22Rv1 (cell line): ENCODE measurements around the gene SBSN.

ENCODE experiments used
- H3K27ac ChIP-seq: fragments of 450-650 bp; 2 replicates; pipeline ENCODE4 v1.5.1; 2017
- ZFX ChIP-seq: fragments of 450-650 bp; IDR thresholded peaks from 2 replicates; pipeline ENCODE4 v1.6.1; 2017; ENCODE audit warnings: antibody characterized with exemption, borderline replicate concordance
- TF ChIP-seq, protein P1 (sequence below): fragments of 450-650 bp; IDR thresholded peaks from 2 replicates; pipeline ENCODE4 v1.5.1; 2017; ENCODE audit warnings: mild to moderate bottlenecking

The SBSN gene

DNA sequence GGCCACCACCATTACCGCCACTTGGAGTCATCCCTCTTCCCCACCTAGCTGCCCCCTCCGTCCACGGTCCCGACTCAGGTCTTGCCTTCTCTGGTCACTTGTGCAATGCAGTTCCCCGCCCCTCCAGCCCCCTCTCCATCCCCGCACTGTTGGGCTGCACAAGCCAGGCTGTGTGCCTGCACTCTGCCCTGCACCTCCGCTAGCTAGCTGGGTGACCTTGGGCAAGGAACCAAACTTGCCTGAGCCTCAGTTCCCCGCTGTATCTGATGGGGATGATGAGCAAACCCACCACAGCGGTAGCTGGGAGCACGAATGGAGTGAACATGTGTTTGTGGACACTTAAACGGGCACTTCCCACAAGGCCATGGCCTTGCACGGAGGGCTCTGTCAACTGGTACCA lies 11.7 kb upstream of the SBSN start:
- TF ChIP-seq ZFX, result no peak
- TF ChIP-seq, protein P1, sequence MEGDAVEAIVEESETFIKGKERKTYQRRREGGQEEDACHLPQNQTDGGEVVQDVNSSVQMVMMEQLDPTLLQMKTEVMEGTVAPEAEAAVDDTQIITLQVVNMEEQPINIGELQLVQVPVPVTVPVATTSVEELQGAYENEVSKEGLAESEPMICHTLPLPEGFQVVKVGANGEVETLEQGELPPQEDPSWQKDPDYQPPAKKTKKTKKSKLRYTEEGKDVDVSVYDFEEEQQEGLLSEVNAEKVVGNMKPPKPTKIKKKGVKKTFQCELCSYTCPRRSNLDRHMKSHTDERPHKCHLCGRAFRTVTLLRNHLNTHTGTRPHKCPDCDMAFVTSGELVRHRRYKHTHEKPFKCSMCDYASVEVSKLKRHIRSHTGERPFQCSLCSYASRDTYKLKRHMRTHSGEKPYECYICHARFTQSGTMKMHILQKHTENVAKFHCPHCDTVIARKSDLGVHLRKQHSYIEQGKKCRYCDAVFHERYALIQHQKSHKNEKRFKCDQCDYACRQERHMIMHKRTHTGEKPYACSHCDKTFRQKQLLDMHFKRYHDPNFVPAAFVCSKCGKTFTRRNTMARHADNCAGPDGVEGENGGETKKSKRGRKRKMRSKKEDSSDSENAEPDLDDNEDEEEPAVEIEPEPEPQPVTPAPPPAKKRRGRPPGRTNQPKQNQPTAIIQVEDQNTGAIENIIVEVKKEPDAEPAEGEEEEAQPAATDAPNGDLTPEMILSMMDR, result no peak
- no peak overlapping the region for H3K27ac ChIP-seq

DNA sequence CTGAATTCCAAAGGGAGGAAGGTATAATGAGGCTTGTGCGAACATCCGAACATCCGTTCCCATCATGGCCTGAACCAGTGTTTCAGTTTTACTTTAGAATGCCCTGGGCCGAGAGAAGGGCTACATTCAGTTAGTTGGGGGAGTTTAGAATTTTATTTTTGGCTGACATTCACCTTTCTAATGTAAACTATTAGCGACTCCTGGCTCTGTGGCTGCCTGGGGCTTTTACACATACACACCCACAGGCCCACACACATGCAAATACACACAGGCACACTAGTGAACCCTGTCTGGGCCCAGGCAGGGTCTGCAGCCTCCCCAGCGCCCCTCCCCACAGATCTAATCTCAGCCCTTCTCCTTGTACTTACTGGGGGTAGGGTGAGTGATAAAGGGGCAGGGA lies 11.2 kb upstream of the SBSN start:
- no peak overlapping the region for H3K27ac ChIP-seq
- TF ChIP-seq, protein P1, result no peak
- TF ChIP-seq ZFX, result no peak

DNA sequence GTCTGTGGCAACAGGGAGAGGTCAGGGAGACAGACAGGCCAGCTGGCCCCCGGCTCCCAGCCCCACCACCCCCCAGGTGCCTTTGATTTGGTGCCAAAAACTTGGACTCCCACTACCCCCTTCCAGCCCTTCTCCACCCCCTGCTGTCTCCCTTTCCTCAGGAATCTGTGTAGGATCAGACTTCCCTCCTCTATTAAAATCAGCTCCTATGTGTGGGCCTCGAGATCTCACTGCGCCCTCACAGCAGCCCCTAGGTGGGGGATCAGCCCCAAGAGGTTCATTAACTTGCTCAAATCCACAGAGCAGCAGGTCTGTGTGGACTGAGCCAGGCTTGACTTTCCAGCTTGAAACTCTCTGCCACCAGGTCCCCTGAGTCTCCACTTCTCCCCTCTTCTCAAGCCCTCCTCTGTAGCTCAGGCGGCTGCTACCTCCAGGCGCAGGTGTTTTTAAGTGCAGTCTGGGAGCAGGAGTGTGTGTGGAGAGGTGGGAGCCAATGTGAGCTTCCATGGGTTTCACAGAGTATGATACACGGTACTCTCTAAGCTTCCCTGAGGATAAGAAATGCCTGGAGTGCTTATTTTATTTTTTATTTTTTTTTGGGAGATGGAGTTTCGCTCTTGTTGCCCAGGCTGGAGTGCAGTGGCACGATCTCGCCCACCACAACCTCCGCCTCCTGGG lies 6.8 kb upstream of the SBSN start:
- H3K27ac ChIP-seq, result no peak overlapping the region
- TF ChIP-seq, protein P1, result no peak
- no peak for TF ChIP-seq ZFX

DNA sequence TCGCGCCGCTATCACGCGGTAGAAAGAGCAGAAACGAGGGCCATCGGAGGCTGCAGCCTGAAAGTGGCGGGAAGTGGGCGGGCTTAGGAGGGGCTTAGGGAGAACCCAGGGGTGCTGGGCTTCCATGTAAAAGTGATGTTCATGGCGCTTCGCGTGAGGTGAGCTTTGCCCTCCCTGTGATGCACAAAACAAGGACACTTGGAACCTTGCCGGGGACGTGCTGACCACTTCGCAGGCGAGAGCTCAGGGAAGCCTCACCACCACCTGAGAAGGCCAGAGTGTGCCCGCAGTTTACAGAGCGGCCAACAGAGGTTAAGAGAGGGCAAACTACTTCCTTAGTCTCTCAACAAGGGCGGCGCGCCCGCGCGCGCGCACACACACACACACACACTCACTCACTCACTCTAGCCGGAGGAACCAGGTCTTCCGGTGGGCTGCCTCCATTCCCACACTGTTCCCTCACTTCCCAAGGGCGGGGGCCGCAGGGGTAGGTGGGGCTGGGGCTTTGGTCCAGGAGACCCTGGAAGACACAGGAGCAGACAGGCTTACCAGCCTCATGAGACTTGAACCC lies 5.8 kb upstream of the SBSN start:
- no peak overlapping the region for H3K27ac ChIP-seq
- TF ChIP-seq, protein P1, result no peak
- no peak for TF ChIP-seq ZFX

DNA sequence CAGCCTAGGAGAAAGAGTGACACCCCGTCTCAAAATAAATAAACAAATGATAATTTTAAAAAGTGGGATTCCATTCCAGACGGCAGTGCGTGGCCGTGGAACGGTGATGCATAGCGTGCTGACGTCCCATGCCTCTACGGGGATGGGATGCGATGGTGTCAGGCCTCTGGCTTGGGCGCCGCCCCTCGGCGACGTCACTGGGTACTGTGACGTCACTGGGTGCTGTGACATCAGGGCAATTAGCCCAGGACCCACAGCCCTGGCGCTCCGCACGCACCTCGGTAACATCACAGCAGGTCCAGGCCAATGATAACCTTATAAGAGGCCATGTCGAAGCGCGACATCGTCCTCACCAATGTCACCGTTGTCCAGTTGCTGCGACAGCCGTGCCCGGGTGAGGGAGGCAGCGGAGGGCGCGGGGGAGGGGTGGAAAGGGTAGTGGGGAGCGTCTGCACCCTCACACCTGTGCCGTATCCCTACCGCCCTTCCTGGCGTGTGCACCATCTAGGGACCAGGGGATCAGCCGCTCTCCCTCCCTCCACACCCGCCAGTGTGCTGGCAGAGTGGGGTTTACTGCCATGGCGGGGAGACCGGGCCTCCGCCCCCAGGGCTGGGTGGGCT lies 5.2 kb upstream of the SBSN start, which contains the start of gene GAPDHS:
GAPDHS (plus strand) TSS at position 256 of the 621 bp plus-strand sequence; CDS start at position 328, 72 bp downstream.
- no peak for TF ChIP-seq ZFX
- TF ChIP-seq, protein P1, result no peak
- H3K27ac ChIP-seq, result no peak within 1 kb of the TSS

DNA sequence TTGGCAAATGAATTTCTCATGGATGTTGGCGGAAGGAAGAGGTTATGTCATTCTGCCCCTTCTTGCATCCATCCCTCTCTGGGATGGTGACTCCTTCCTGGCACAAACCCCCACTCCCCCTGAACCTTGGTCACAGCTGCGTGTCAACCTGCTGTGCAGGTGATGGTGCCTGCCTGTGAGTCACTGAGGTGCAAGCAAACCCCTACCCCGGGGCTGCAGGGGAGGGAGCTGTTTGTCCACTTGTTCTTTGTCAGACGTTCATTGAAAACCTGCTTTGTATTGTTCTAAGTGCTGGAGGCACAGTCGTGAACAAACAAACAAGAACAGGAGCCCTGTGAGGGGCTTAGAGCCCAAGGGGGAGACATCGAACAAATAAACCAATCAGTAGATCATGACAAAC lies 3.2 kb upstream of the SBSN start:
- no peak overlapping the region for H3K27ac ChIP-seq
- TF ChIP-seq ZFX, result no peak
- TF ChIP-seq, protein P1, result no peak
